Effector CD4-positive, alpha-beta T cell (primary cell): ENCODE results near the gene CTXND1.
A peak's percentile ranks its signal among the peaks of the same experiment; 100 is the strongest.
"Not testable (repeated sequence)": the region's sequence is repeated elsewhere in the genome, so short reads cannot be mapped to it uniquely, and the experiment has no call there.

Experiments
- DNase-seq: peaks from one replicate; pipeline ENCODE4 v3.0.0-alpha.2; 2020

CTXND1 gene

DNA sequence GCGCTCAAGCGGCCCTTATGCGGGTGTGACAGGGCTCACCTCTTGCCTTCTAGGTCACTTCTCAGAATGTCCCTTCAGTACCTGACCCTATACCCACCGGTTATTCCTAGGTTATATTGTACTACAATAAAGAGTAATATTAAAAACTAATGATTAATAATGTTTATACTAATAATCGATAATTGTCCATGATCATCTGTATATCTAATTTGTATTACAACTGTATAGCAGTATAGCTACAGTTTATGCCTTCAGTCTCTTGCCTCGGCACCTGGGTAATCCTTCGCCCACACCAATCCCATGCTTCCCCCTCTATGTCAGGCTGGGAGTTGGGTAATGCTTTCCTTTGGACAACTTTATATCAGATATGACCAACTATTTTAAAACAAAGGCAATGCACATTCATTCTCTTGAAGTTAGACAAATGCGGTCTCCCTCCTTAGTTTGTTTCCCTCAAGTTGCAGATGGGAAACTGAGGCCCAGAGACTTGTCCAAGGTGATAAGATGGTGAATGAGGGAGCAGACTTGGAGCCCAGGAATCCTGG lies 95.8 kb downstream of the CTXND1 start:
- DNase-seq, result no peak

DNA sequence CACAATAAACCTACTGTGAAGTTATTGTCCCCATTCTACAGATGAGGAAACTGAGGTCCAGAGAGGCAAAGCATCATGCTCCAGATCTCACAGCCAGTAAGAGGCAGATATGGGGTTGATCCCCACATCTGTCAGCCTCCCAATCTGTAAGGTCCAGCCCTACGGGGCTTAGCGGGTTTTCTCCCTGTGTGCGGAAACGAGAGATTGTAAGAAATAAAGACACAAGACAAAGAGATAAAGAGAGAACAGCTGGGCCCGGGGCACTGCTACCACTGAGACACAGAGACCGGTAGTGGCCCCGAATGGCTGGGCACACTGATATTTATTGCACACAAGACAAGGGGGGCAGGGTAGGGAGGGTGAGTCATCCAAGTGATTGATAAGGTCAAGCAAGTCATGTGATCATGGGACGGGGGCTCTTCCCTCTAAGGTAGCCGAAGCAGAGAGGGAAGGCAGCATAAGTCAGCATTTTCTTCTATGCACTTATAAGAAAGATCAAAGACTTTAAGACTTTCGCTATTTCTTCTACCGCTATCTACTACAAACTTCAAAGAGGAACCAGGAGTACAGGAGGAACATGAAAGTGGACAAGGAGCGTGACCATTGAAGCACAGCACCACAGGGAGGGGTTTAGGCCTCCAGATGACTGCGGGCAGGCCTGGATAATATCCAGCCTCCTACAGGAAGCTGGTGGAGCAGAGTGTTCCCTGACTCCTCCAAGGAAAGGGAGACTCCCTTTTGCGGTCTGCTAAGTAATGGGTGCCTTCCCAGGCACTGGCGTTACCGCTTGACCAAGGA lies 96.4 kb downstream of the CTXND1 start:
- DNase-seq, result not testable (repeated sequence)

DNA sequence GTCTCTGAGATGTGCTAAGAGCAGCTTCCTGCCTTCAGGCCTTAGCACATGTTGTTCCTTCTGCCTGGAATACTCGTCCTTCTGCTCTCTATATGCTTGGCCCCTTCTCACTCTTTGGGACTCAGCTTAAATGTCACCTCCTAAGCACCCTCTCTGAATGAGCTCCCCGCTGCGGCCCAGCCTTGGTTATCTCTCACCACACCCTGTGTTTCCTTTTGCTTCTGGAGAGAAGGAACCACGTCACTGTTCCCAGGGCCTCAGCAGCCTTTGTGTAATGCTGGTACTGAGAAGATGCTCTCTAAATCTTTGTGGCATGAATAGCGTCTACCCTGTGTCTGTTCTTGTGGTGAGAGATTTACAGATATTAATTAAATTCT lies 97.0 kb downstream of the CTXND1 start:
- no peak for DNase-seq

DNA sequence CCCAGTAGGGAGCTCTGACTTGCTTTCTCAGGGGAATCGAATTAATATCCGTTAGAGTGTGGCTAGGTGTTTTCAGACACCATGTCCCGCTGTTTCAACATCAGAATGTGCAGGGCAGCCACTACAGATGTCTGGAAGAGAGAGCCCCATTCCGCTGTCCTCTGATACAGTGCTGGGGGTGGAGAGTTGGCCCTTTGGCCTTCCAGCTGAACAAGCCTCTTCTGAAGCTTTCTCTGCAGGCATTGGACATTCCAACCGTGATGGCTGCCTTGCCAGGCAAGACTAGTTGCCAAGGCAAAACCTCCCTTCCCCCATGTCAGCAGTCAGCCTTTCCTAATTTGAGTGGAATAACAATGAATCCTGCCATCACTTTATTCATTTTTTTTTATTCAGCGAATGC lies 97.7 kb downstream of the CTXND1 start:
- DNase-seq, result no peak

DNA sequence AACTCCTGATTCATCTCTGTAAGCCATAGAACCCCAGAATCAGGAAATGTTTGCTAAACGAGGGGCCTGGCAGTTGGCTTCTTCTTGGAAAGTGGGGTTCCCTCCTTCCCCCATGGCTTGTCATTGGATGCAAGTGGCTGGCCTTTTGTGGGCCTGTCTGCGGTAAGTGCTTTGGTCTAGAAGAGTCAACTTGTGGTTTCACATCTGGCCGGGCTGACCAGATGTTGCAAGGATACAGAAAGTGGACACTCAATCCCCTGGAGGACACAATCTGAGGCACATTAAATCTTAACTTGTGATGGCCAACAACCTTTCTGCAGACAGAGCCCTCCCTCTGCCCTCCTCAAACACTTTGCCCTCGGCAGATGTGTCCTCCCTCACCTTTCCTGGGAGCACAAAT lies 98.1 kb downstream of the CTXND1 start:
- DNase-seq, result no peak

DNA sequence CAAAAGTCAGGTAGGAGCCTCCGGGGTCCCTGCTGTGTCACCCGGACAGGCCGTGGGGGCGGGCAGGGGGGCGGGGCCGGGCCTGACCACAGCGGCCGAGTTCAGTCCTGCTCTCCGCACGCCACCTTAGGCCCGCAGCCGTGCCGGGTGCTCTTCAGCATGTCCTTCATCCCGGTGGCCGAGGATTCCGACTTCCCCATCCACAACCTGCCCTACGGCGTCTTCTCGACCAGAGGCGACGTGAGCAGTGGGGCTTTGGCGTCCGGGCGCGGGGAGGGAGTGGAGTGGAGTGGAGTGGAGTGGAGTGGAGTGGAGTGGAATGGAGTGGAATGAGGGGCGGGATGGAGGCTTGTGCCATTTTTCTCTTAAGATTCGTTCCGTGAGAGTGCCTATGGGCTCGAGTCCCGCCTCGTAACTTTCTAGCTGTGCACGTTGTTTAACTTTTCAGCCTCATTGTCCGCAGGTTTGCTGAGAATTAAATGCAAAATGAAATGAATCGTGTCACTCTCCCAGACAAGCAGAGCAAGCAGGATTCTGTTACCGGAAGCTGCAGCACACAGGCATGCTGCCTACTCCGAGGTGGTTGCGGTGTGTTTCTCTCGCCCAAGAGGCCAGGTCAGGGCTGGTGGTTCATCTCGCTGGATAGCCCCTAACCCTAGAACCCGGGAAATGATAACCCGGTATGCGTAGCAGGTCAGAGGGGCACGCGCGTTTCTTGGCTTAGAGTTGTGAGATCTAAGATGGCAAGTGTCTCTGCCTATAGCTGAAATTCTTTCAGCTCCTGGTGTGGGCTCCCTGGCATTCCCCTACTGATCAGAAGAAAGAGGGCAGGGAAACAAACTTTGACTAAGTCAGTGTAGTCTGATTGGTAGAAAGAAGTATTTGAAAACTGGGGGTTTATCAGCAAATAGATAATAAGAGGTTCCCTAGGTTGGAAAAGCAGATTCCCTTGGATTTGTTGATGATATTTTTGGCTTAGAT lies 98.8 kb downstream of the CTXND1 start, which contains the start of gene FAH:
TSS of gene FAH (plus strand) at position 104 of the 981 bp plus-strand sequence. CDS start at position 160, 56 bp downstream.
- DNase-seq, result peak; percentile 11

DNA sequence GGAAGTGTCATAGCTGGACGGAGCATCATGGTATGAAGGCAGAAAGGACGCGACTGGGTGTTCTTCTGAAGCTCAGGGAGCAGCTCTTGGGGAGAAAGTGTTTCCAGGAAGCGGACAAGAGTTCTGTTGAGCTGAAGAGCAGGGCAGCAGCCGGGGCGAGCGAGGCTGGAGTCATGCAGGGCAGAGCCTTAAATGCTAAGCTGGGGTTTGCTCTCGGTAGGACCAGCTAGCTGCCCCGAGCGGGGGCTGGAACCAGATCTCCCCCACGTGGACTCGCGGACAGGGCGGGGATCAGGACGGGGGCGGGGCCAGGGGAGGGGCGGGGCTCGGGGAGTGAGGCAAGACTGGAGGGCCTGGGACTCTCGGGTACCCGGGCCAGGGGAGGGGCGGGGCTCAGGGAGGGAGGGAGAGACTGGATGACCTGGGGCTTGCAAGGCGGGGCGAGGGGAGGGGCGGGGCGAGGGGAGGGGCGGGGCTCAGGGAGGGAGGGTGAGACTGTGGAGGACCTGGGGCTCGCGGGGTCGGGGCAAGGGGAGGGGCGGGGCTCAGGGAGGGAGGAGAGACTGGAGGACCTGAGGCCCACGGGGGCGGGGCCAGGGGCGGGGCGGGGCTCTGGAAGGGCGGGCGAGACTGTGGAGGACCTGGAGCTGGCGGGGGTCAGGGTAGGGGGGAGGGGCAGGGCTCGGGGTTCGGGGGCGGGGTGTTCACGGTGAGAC lies 99.7 kb downstream of the CTXND1 start:
- DNase-seq, result peak; percentile 84

DNA sequence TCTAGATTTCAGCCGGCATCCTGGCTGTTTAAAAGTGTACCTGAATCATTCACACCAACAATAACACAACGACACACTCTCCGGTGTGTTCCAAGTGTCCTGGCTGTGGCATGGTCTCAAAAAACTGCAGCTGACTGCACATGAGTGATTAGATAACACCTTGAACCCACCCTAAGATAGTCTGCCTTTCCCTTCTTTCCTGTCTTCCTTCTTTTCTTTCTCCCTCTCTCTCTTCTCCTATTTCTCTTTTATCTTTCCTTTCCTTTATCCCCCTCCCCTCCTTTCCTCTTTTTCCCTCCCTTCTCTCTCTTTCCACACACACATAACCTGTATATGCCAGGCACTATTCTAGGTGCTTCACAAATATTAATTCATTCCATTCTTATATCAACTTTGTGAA lies 100.4 kb downstream of the CTXND1 start:
- no peak for DNase-seq

DNA sequence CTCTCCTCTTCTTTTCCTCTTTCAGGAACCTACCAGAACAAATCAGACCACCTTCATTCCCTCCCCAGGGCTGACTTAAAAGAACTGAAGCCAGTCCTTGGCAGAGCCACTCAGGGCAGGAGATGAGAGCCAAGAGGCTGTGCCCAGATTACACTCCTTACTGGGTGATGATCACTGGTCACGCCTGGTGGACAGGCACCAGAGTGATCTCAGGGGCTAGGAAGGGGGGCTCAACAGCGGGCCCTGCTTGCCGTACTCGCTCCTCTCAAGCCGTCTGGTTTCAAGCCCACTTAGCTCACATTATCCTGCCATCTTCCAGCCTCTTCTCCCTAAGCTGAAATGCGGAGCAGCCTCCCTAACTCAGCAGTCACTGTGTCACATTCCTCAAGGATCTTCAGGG lies 100.9 kb downstream of the CTXND1 start:
- no peak for DNase-seq
